ENCODE data around the gene FCRL4. TPM values are rescaled to one million over a fixed set of nuclear protein-coding genes. Genes with fewer than 3 reads are reported as not detected.

The FCRL4 gene
- total RNA-seq, 1 experiment from 2014 or later, result not detected

GRCh38 chr1:157574836-157575235 is 23.0 kb downstream of the FCRL4 start:
- no peak overlapping the region for H3K4me3 ChIP-seq (ENCODE audit: low read depth, low read length)
- no peaks in the 10 kb centered on the region for H3K36me3 ChIP-seq (ENCODE audit: control insufficient read depth, insufficient read depth, low read length)
- no peak for DNase-seq
- Mint-ChIP-seq H3K36me3 (ENCODE audit: insufficient read depth, unreplicated experiment) (no peaks in the 10 kb centered on the region), H3K27ac (ENCODE audit: unreplicated experiment) (no peak overlapping the region), H3K4me1 (ENCODE audit: low read depth, unreplicated experiment) (no peaks in the 10 kb centered on the region), H3K4me3 (ENCODE audit: unreplicated experiment) (no peak overlapping the region), H3K9me3 (ENCODE audit: unreplicated experiment) (no peaks in the 10 kb centered on the region), H3K27me3 (ENCODE audit: insufficient read depth, unreplicated experiment) (peaks cover 14% of the 10 kb centered on the region)
- H3K27me3 ChIP-seq (replicated peaks; ENCODE audit: control insufficient read depth, insufficient read depth, low read length), result no peaks in the 10 kb centered on the region; the same call in 1 of the 2 replicates
- no peak for TF ChIP-seq CTCF (IDR thresholded peaks at IDR 0.05; ENCODE audit: insufficient read depth in 1 of 2, low read depth in 1 of 2, low read length in 1 of 2, severe bottlenecking in 1 of 2, unreplicated experiment in 1 of 2)
- ChIA-PET CTCF (no interaction called here), POLR2A (no interaction called here)
- intact Hi-C loops (cut with micrococcal nuclease; ENCODE audit: unreplicated experiment), result no loop called here
- H3K9me3 ChIP-seq, result no peaks in the 10 kb centered on the region
- no peaks in the 10 kb centered on the region for H3K4me1 ChIP-seq
- BruUV-seq (replicated peaks), result no TSS peak

- H3K9me3 ChIP-seq, result no peaks in the 10 kb centered on the region
- H3K27ac Mint-ChIP-seq (ENCODE audit: unreplicated experiment), result no peak overlapping the region
- no peaks in the 10 kb centered on the region for H3K4me1 ChIP-seq
- TF ChIP-seq CTCF (IDR thresholded peaks at IDR 0.05; ENCODE audit: insufficient read depth in 1 of 2, low read depth in 1 of 2, low read length in 1 of 2, severe bottlenecking in 1 of 2, unreplicated experiment in 1 of 2), result no peak
- no peak overlapping the region for H3K4me3 ChIP-seq (ENCODE audit: low read depth, low read length)
- BruUV-seq (replicated peaks), result no TSS peak
- H3K27me3 ChIP-seq (replicated peaks; ENCODE audit: control insufficient read depth, insufficient read depth, low read length), result no peaks in the 10 kb centered on the region
- DNase-seq, result no peak
- ChIA-PET CTCF (no interaction called here), POLR2A (no interaction called here)
- no peaks in the 10 kb centered on the region for H3K36me3 ChIP-seq (ENCODE audit: control insufficient read depth, insufficient read depth, low read length)
- H3K27me3 Mint-ChIP-seq (ENCODE audit: insufficient read depth, unreplicated experiment), result peaks cover 13% of the 10 kb centered on the region
- no peak overlapping the region for H3K4me3 Mint-ChIP-seq (ENCODE audit: unreplicated experiment)
- no peaks in the 10 kb centered on the region for H3K36me3 Mint-ChIP-seq (ENCODE audit: insufficient read depth, unreplicated experiment)
- no peaks in the 10 kb centered on the region for H3K4me1 Mint-ChIP-seq (ENCODE audit: low read depth, unreplicated experiment)
- H3K9me3 Mint-ChIP-seq (ENCODE audit: unreplicated experiment), result no peaks in the 10 kb centered on the region
- intact Hi-C loops (cut with micrococcal nuclease; ENCODE audit: unreplicated experiment), result no loop called here
Observed at GRCh38 chr1:157566484-157567300, 31.2 kb downstream of the FCRL4 start.

GRCh38 chr1:157562515-157562914 is 35.4 kb downstream of the FCRL4 start:
- DNase-seq, result no peak
- TF ChIP-seq CTCF (IDR thresholded peaks at IDR 0.05; ENCODE audit: insufficient read depth in 1 of 2, low read depth in 1 of 2, low read length in 1 of 2, severe bottlenecking in 1 of 2, unreplicated experiment in 1 of 2), result no peak
- Histone ChIP-seq H3K4me3 (ENCODE audit: low read depth, low read length) (no peak overlapping the region), H3K36me3 (ENCODE audit: control insufficient read depth, insufficient read depth, low read length) (no peaks in the 10 kb centered on the region), H3K4me1 (no peaks in the 10 kb centered on the region), H3K9me3 (no peaks in the 10 kb centered on the region), H3K27me3 (replicated peaks; ENCODE audit: control insufficient read depth, insufficient read depth, low read length) (no peaks in the 10 kb centered on the region)
- H3K9me3 Mint-ChIP-seq (ENCODE audit: unreplicated experiment), result no peaks in the 10 kb centered on the region
- ChIA-PET POLR2A (no interaction called here), CTCF (no interaction called here)
- H3K27ac Mint-ChIP-seq (ENCODE audit: unreplicated experiment), result no peak overlapping the region
- intact Hi-C loops (cut with micrococcal nuclease; ENCODE audit: unreplicated experiment), result no loop called here
- no peaks in the 10 kb centered on the region for H3K36me3 Mint-ChIP-seq (ENCODE audit: insufficient read depth, unreplicated experiment)
- H3K4me1 Mint-ChIP-seq (ENCODE audit: low read depth, unreplicated experiment), result no peaks in the 10 kb centered on the region
- no TSS peak for BruUV-seq (replicated peaks)
- no peak overlapping the region for H3K4me3 Mint-ChIP-seq (ENCODE audit: unreplicated experiment)
- peaks cover 15% of the 10 kb centered on the region for H3K27me3 Mint-ChIP-seq (ENCODE audit: insufficient read depth, unreplicated experiment)
